Amygdala (tissue), 56 donors: Measurements from ENCODE around the gene CHTF18.

ENCODE experiments used
- DNase-seq, 56 donors: peaks; one replicate each; lab custom pipeline; 2025; lab: John Stamatoyannopoulos, UW

Gene CHTF18

DNA sequence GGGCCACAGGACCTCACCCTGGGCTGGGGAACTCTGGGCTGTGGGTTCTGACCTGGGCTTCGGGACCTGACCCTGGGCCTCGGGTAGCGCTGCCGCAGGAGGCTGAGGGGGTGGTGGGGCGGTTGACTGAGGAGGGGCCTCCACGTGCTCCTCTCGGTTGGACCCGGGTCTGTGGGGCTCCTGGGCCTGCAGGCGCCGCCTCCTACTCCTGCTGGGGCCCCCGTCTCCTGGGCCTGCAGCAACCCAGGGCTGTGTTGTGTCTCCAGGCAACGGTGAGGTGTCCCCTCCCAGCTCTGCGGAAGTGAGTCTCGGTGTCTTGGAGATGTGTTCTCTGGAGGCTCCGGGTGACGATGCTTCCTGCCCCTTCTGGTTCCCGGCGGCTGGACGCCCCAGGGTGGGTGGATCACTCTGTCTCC lies 53.6 kb downstream of the CHTF18 start:
- DNase-seq: peak in 29 of 56 donors; percentile 3 to 63 (median 36)

DNA sequence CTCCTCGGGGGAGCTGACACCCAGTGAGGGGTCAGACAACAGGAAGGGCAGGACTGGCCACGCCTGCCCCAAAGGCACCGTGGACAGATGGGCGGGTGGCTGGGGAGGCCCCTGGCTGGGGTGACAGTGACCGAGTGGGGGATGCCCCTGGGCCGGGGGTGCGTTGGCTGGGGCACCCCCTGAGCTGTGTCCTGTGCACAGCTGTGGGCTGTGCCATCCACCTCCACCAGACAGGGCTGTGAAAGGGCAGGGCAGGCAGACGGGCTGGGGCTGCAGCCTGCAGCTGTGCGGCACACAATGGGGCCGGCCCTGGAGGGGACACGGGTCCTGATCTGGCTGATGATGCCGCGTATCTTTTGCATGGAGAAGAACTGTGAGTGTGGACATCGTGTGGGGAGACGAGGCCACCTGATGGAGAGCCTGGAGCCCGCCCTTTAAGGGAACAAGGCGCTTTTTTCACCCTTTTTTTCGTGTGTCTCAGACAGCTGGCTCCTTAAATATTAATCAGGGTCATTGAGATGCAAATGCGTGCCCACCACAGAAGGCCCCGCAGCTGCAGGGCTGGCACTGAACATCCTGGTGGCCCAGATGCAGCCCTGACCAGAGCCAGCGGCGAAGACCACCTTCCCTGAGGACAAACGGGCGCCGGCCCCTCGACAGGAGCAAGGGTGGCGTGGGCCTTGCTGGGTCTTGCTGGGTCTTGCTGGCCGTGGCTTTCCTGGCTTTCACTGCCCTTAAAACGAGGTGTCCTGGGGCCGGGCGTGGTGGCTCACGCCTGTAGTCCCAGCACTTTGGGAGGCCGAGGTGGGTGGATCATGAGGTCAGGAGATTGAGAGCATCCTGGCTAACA lies 54.5 kb downstream of the CHTF18 start:
- peak in 3 of 56 donors; percentile 13 to 35 (median 16) for DNase-seq

DNA sequence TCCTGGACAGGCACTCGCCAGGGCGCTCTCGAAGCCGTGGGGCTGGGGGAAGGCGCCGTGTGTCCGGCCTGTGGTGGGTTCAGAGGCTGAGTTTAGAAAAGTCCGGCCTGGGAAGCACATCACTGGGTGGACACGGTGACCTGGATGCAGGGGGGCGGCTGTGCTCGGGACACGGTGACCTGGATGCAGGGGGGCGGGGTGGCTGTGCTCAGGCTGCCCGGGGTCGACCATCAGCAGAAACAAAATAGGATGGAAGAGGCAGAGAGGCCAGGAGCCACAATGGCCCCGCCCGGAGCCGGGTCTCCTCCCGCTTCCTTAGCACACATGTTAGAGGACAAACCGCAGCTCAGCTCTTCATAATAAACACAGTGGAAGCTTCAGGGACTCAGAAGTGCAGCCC lies 55.4 kb downstream of the CHTF18 start:
- DNase-seq: no peak

DNA sequence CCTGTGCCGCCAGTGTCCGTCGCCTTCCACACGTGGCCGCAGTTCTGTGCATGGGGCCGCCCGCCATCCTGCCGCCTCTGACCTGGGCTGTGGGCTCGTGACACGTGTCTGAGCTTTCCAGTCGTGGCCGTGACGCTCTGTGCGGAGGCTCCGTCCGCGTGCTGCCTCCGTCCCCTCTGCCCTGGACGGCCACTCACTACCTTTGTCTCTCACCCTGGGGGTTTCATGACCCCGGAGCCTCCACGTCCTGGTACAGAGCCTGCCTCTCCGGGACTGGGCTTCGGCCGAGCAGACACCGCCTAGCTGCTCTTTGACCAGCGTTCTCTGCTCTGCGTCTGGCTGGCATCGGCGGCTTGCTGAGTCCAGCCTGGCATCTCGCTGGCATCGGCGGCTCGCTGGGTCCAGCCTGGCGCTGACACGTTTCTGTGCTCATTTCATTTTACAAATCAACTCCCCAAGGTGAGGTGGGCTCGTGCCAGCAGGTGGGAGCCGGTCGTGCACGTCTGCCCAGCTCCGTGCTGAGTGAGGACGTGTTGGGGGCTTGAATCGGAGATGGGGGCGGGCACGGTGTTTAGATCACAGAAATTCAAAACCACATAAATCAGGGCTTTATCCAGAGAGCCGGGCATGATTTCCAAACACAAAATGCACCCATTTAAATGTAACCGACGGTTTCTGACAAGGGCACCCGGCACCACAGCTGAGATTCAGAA lies 56.4 kb downstream of the CHTF18 start:
- no peak for DNase-seq

DNA sequence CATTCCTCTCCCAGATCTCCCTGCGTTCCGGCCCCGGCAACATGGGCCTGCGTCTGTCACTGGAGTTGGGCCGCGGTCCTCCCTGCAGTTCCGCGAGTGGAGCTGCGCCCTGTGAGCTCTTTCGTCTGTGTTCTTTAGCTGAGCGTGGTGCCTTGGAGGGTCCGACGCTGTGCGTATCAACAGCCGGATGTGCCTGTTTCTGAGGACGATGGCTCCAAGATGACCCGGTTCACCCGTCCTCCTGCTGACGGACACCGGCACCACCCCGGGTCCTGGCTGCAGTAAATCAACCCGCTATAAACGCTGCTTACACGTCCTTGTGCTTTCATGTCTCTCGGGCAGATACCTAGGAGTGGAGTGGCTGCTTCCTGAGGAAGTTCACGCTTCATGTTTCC lies 56.9 kb downstream of the CHTF18 start:
- no peak for DNase-seq

DNA sequence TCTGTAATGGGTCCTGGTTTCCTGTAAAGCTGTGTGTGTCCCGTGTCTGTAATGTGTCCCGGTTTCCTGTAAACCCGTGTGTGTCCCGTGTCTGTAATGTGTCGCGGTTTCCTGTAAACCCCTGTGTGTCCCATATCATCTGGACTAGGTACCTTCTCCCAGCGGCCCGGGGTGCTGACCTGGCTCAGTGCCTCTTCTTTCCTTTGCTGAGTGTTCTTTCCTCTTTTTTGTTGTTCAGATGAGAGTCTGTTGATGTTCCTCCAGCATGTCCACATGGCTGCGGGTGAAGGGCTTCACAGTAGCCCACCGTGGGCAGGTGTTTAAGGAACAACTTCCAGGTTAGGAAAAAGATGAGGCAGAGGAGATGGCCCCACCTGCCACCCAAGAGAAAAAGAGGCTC lies 58.7 kb downstream of the CHTF18 start:
- DNase-seq: no peak
